Gastroesophageal sphincter (tissue), 4 donors: ENCODE measurements around the gene USF3. TPM values are rescaled to one million over a fixed set of nuclear protein-coding genes. Genes with fewer than 3 reads are reported as not detected.

Experiments used
- ATAC-seq: fragments of 150-250 bp; one replicate; pipeline ENCODE4 v1.9.1; 2016; ENCODE audit warnings: mild to moderate bottlenecking, moderate library complexity
- H3K27ac ChIP-seq, 4 donors: fragments of 200-600 bp; sonication (generic) in 3 of 4; 1 replicate in 3 of 4; 2 replicates in 1 of 4; pipeline ENCODE4 v1.5.1; 2016 to 2019
- H3K27me3 ChIP-seq: fragments of 200-600 bp; sonication (generic); one replicate; pipeline ENCODE4 v1.5.1; 2019
- H3K36me3 ChIP-seq, 2 donors: fragments of 200-600 bp; sonication (generic); one replicate each; pipeline ENCODE4 v1.5.1; 2019; ENCODE audit warnings: control low read depth in 1 of 2
- H3K4me1 ChIP-seq, 3 donors: fragments of 200-600 bp; sonication (generic); 1 replicate in 2 of 3; 2 replicates in 1 of 3; pipeline ENCODE4 v1.5.1; 2016 to 2019; ENCODE audit warnings: control low read depth in 2 of 3
- H3K4me3 ChIP-seq, 2 donors: fragments of 200-600 bp; sonication (generic); one replicate each; pipeline ENCODE4 v1.5.1; 2019; ENCODE audit warnings: mild to moderate bottlenecking in 1 of 2, moderate library complexity in 1 of 2
- H3K9me3 ChIP-seq, 3 donors: fragments of 200-600 bp; sonication (generic); one replicate each; pipeline ENCODE4 v1.5.1; 2017 to 2019; ENCODE audit warnings: control low read depth in 2 of 3
- EP300 ChIP-seq: sonication (generic); formaldehyde crosslinking; IDR thresholded peaks from one replicate; pipeline ENCODE4 v1.6.1; 2017; ENCODE audit warnings: antibody characterized with exemption, mild to moderate bottlenecking
- POLR2A ChIP-seq, 2 donors: fragments of 450-650 bp; IDR thresholded peaks; one replicate each; pipeline ENCODE4 v1.6.1; 2017; ENCODE audit warnings: antibody characterized with exemption in 2 of 2, mild to moderate bottlenecking in 2 of 2, moderate library complexity in 1 of 2
- POLR2AphosphoS5 ChIP-seq: sonication (generic); formaldehyde crosslinking; IDR thresholded peaks from one replicate; pipeline ENCODE4 v1.6.1; 2017; ENCODE audit warnings: antibody characterized with exemption
- WGBS, 2 donors: methylation state at CpG; one replicate each; pipeline ENCODE4 v1.1.5; 2018; ENCODE audit warnings: low coverage in 1 of 2; 5-methylcytosine and 5-hydroxymethylcytosine counted together
- total RNA-seq, 4 donors: library from RNA; depleted of rRNA; stranded (reverse); fragments of >200 nt; gene quantifications; one replicate each; pipeline ENCODE4 v1.1.0, GENCODE V29; 2016
- TF ChIP-seq, protein P1 (sequence below), 4 experiments: fragments of 200-600 bp in 2 of 4; fragments of 450-650 bp in 2 of 4; sonication (generic) in 1 of 4; IDR thresholded peaks; one replicate each; pipeline ENCODE4 v1.5.1; 2017 to 2019; ENCODE audit warnings: antibody characterized with exemption in 4 of 4, mild to moderate bottlenecking in 2 of 4, moderate library complexity in 2 of 4

The USF3 gene
- total RNA-seq, 4 donors from 2014 or later = 27.3 to 33.2 (median 29.6) TPM

DNA sequence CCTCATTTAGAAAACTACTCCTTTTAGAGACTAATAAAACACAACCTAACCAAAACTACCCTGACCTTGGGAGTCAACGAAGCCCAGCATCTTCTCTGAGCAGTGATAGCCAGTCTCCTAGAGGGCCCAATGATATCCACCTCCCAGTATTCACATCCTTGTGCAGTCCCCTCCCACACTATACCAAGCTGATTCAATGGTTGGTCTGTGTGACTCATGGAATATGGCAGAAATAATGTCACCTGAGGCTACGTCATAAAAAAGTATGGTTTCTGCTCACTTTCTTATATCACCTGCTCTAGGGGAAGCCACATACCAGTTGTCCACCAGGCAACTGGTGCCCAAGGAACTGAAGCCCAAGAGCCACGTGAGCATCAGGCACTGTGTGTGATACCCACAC lies 21.4 kb upstream of the USF3 start:
- H3K4me1 ChIP-seq = peaks cover 0 to 13% (median 0%) of the 10 kb centered on the region in 3 donors
- H3K36me3 ChIP-seq = peaks cover 0 to 41% of the 10 kb centered on the region in 2 donors
- H3K27ac ChIP-seq = no peak overlapping the region
- no peak overlapping the region for H3K4me3 ChIP-seq
- TF ChIP-seq EP300 (no peak), POLR2AphosphoS5 (no peak)
- TF ChIP-seq, protein P1, sequence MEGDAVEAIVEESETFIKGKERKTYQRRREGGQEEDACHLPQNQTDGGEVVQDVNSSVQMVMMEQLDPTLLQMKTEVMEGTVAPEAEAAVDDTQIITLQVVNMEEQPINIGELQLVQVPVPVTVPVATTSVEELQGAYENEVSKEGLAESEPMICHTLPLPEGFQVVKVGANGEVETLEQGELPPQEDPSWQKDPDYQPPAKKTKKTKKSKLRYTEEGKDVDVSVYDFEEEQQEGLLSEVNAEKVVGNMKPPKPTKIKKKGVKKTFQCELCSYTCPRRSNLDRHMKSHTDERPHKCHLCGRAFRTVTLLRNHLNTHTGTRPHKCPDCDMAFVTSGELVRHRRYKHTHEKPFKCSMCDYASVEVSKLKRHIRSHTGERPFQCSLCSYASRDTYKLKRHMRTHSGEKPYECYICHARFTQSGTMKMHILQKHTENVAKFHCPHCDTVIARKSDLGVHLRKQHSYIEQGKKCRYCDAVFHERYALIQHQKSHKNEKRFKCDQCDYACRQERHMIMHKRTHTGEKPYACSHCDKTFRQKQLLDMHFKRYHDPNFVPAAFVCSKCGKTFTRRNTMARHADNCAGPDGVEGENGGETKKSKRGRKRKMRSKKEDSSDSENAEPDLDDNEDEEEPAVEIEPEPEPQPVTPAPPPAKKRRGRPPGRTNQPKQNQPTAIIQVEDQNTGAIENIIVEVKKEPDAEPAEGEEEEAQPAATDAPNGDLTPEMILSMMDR (IDR thresholded peaks at IDR 0.05) = no peak
- no peak for ATAC-seq
- H3K27me3 ChIP-seq = no peaks in the 10 kb centered on the region
- WGBS, 2 donors = 90% methylated on average over 2 of the region's 3 CpGs; no CpG with 5 or more reads in 1 of the 2 donors
- no peaks in the 10 kb centered on the region for H3K9me3 ChIP-seq

DNA sequence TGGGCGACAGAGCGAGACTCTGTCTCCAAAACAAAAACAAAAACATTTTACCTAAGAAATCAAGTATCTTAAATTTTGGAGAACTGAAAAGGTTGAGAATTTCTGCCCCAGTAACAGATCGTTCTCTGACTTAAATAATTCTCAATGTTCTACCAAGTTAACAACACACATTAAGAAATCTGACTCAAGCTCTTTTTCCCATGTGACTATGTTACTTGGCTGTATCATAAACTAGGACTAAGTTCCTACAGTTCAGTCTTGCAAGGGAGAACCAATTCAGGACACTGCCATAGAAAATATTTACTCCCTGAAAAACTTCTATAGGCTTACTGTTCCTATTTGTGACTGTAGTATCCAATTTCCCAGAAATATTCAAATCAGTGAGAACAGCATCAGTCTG lies 20.9 kb upstream of the USF3 start:
- WGBS, 2 donors = 96 to 97% methylated on average over 2 to 3 of the region's 3 CpGs
- no peak overlapping the region for H3K27ac ChIP-seq
- H3K9me3 ChIP-seq = no peaks in the 10 kb centered on the region
- no peak overlapping the region for H3K4me3 ChIP-seq
- ATAC-seq = no peak
- peaks cover 0 to 13% (median 0%) of the 10 kb centered on the region in 3 donors for H3K4me1 ChIP-seq
- TF ChIP-seq EP300 (no peak), POLR2AphosphoS5 (no peak), POLR2A (IDR thresholded peaks at IDR 0.05) (no peak)
- TF ChIP-seq, protein P1 (IDR thresholded peaks at IDR 0.05) = no peak
- H3K36me3 ChIP-seq = peaks cover 0 to 41% of the 10 kb centered on the region in 2 donors
- H3K27me3 ChIP-seq = no peaks in the 10 kb centered on the region

DNA sequence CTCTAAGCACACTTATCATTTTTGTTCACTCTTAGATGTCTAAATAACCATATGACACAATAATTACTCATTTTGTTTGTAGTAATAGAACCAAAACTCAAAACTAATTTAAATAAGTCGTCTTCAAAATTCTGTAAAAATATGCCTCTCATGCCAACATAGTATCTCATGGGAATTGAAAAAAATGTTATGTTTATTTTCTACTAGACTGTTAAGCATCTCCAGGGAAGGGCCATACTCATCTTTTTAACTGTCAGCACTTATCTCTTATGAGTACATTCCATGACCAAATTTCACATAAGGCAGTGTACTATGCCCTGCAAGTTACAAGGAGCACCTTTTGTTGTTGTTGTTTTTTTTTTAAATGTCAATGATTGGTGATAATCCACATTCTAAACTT lies 18.3 kb upstream of the USF3 start:
- Histone ChIP-seq H3K27me3 (no peaks in the 10 kb centered on the region), H3K4me1 (peaks cover 0 to 3% (median 0%) of the 10 kb centered on the region in 3 donors), H3K4me3 (no peak overlapping the region), H3K9me3 (no peaks in the 10 kb centered on the region), H3K36me3 (peaks cover 0 to 18% of the 10 kb centered on the region in 2 donors), H3K27ac (no peak overlapping the region)
- TF ChIP-seq, protein P1 (IDR thresholded peaks at IDR 0.05) = no peak
- TF ChIP-seq EP300 (no peak), POLR2A (IDR thresholded peaks at IDR 0.05) (no peak), POLR2AphosphoS5 (no peak)
- 50 to 75% methylated on average over 1 of the region's 1 CpG for WGBS, 2 donors
- ATAC-seq = no peak

DNA sequence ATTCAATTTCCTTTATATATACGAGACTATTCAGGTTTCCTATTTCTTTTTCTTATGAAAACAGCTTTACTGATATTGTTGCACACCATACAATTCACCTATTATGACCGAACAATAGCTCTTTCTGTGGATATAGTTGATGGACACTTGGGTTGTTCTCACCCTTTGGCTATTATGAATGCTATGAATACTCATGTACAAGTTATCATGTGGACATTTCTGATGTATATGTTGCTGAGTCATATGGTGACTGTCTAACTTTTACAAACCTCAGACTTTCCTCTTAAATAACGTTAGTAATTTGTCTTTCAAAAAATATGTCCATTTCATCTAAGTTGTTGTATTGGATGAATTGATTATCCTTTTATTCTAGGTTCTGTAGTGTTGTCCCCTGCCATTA lies 15.7 kb upstream of the USF3 start:
- H3K9me3 ChIP-seq = no peaks in the 10 kb centered on the region
- no peak for ATAC-seq

DNA sequence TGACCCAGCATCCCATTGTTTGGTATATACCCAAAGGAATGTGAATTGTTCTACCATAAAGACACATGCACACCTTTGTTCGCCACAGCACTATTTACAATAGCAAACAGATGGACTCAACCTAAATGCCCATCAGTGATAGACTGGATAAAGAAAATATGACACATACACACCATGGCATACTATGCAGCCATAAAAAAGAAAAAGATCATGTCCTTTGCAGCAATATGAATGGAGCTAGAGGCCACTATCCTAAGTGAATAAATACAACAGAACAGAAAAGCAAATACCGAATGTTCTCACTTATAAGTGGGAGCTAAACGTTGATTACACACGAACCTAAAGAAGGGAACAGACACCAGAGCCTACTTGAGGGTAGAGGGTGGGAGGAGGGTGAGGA lies 11.4 kb upstream of the USF3 start:
- no peak for ATAC-seq
- H3K9me3 ChIP-seq = no peaks in the 10 kb centered on the region
- WGBS, 2 donors = 72 to 85% methylated on average over 2 to 4 of the region's 4 CpGs

More for the DNA sequence above, 15.7 kb upstream of the USF3 start:
- 44 to 52% methylated on average over 3 of the region's 3 CpGs for WGBS, 2 donors
- no peak for TF ChIP-seq POLR2A (IDR thresholded peaks at IDR 0.05)
- TF ChIP-seq POLR2AphosphoS5 = no peak
- TF ChIP-seq EP300 = no peak
- TF ChIP-seq, protein P1 (IDR thresholded peaks at IDR 0.05) = no peak
- Histone ChIP-seq H3K27ac (no peak overlapping the region), H3K4me3 (no peak overlapping the region), H3K4me1 (no peaks in the 10 kb centered on the region), H3K27me3 (no peaks in the 10 kb centered on the region), H3K36me3 (no peaks in the 10 kb centered on the region)

More for the DNA sequence above, 11.4 kb upstream of the USF3 start:
- Histone ChIP-seq H3K4me1 (no peaks in the 10 kb centered on the region), H3K27me3 (no peaks in the 10 kb centered on the region), H3K4me3 (no peak overlapping the region), H3K36me3 (no peaks in the 10 kb centered on the region), H3K27ac (no peak overlapping the region)
- TF ChIP-seq POLR2A (IDR thresholded peaks at IDR 0.05) (no peak), POLR2AphosphoS5 (no peak), EP300 (no peak)
- TF ChIP-seq, protein P1 (IDR thresholded peaks at IDR 0.05) = no peak
